ENCODE data around the gene DUSP5.

The DUSP5 gene

DNA sequence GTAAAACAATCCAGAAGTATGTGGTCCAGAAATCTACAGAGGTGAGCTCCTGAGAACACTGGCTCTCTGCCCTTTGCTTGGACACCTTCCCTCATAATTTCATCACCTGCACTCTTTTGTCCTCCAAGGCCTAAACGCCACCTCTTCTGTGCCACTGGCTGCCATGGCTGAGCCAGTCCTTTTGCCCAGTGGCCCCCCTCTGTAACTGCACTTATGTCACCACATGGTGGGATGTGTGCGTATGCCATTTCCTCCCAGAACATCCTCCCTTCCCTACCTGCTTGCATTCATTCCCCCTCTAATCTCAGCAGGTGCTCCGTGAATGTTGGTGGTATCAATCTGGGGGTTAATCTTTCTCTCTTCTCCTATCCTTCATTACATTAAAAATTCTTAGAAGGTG lies 17.3 kb upstream of the DUSP5 start:
- H3K4me3 ChIP-seq (ENCODE audit: low read depth, low read length): no peak overlapping the region

DNA sequence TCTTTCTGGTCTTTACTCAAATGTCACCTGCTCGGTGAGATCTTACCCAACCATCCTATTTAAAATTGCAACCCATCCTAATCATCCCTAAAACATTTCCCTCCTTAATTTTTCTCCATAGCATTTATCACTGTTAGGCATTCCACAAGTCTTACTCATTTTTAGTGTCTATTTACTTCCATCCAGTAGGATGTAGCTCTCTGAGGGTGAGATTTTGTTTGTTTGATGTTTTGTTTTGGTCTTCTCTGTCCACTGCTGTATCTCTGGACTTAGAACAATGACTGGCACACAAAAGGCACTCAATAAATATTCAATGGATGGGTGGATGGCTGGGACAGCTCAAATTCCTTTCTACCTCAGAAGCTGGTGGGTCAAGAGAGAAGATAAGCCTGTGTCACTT lies 15.8 kb upstream of the DUSP5 start:
- H3K4me3 ChIP-seq (ENCODE audit: low read depth, low read length): no peak overlapping the region

DNA sequence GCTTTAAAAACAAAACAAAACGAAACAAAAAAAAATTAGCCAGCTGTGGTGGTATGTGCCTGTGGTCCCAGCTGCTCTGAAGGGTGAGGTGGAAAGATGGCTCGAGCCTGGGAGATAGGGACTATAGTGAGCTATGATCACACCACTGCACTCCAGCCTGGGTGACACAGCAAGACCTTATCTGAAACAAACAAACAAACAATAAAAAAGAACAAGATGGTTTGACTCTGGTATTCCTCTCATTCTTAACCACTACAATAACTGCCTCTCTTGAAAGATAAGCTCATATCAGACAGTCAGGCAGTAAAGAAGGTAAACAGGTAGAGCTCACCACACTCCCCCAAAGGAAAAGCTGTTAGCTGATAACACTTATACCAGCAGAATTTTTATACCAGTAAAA lies 14.1 kb upstream of the DUSP5 start:
- no peak overlapping the region for H3K4me3 ChIP-seq (ENCODE audit: low read depth, low read length)

DNA sequence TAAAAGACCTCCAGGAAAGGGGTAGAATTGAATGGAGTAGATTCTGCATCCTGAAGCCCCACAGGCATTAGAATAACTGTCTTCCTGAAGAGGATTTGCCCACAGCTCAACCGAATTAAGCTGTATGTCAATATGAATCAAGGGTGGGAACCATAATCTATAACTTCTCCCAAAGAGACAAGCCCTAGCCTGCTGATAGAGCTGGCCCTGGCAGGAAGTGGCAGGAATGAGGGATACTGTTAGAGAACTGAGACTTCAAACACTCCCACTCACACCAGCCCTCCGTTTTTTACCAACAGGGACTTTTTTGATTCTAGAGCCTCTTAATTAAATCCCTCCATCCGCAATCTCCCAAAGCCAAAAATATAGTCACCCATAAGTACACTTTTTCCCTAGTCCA lies 12.2 kb upstream of the DUSP5 start:
- H3K4me3 ChIP-seq (ENCODE audit: low read depth, low read length): no peak overlapping the region

DNA sequence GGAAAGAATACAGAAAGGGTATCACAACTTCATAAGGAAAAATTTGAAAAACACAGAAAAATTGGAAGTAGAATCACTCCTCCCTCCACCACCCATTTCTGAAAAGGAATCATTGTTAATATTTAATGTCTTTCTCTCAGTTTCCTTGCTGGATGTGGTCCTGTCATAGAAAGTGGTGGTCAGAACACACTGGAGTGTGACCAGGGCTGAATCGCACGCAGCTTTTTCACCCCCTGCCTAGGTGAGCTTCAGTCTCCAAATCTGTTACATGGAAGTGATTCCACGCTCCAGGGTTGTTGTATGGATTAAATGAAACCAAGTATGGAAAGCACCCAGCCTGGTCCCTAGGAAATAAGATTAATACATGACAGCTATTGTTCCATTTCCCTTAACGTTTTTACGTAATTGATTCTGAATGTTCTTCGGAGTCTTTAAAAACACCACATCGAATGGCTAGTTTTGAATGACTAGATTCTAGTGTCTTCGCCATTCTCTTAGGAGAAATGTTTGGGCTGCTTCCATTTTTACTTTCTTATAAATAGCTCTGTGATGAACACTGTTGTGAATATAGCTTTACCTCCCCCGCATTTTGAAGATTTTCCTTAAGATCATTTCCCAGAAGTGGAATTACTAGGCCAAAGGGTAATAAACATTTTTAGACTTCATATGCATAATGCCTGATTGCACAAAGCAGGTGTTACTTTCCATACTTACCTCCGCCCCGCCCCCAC lies 10.9 kb upstream of the DUSP5 start:
- no peak overlapping the region for H3K4me3 ChIP-seq (ENCODE audit: low read depth, low read length)

DNA sequence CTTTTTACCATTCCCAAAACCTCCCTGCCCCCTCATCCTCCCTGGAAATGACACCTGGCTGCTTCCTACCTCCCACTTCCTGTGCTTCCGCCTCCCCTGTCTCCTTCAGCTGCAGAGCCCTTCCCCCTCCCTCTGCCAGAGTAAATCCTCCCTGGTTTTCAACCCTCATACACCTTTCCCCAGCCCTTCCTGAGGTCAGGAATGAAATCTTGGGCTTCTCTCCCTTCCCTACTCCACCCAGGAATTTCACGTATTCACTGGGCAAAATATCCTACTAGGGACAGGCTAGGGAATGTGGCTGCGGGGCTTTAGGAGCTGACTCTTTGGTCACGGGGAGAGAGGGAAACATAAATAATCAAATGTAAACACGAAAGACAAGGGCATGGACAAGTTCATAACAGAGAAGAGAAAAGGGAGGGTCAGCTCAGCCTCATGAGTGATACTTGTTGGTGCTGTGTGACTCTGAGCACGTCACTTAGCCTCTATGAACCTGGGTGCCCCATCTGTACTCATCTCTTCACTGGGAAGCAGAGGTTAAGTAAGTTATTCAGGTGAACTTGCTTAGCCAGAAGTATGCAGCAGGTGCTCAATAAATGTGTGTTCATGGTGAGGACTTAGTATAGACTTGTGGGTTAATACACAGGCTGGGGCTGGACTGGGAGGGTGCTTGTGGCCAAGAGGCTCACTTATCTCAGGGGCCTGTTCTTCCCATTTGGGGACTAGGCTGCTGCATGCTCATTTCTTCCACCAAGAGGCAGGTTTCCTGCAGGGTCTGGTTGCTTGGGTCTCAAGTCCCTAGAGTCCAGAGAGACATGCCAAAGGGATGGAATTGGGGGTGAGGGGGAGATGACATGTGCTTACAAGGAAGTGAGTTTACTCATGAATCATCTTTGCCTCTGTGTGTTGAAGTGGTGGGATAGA lies 10.0 kb upstream of the DUSP5 start:
- H3K4me3 ChIP-seq (ENCODE audit: low read depth, low read length): no peak overlapping the region

DNA sequence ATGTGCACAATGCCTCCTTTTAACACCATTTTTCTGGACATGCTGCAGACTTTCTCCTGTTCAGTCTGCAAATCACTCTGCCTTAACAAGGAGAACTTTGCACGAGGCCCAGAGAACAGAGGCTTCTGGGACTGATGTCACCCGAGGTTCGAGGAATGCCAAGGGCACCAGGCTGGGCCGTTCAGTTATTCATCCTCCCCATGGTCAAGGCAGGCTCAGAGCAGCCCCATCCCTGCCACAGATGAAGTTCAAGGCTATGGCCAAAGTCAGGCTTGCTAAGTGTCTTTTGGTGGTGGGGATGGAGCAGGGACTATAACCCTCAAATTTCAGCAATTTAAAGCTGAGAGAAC lies 9.4 kb upstream of the DUSP5 start:
- no peak overlapping the region for H3K4me3 ChIP-seq (ENCODE audit: low read depth, low read length)

DNA sequence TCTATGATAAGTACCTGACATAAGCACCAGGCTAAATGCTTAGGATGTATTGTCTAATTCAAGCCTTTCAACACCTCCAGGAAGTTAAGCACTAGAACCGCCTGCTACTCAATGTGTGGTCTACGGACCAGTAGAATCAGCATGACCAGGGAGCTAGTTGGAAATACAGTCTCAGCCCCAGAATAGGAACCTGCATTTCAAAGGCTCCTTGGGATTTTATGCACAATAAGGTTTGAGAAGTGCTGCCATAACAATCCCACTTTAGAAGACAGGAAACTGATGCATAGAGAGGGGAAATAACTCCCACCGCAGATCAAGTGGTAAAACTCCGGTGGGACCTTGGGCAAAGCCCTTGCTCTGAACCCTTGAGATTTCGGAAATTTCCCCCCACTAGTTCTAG lies 8.8 kb upstream of the DUSP5 start:
- H3K4me3 ChIP-seq (ENCODE audit: low read depth, low read length): no peak overlapping the region

DNA sequence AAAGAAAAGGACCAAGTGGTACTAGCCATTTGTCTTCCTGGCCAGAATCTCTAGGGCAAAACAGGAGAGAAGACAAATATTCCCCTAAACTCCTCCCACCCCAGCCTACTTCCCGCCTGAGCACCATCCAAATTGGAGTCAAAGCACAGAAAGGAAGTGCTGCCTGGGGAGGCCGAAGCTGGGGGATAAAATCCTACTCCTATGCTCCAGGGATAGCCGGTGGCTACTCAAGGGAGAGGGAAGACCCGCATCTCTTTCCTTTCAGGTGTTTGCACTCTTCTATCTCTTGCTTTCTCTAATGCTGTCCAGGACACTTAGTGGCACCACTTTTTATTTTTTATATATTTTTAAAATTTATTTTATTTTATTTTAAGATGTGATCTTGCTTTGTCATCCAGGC lies 7.1 kb upstream of the DUSP5 start:
- no peak overlapping the region for H3K4me3 ChIP-seq (ENCODE audit: low read depth, low read length)

DNA sequence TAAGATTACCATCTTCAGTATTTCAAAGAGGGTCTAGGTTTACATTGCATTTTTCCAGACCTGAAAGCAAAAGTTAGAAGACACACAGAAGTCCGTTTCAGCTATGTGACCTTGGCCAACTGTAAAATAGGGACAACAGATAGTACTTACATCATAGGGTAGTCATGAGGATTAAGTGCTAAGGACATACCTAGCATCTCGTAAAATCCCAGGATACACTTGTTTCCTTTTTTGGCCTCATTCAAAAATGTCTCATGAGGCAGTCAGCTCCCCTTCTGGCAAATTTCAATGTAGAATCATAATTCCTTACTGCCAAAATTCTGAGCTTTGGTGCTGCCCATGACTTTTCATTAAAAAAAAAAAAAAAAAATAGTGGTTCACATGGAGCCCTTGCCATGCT lies 6.4 kb upstream of the DUSP5 start:
- H3K4me3 ChIP-seq (ENCODE audit: low read depth, low read length): no peak overlapping the region

DNA sequence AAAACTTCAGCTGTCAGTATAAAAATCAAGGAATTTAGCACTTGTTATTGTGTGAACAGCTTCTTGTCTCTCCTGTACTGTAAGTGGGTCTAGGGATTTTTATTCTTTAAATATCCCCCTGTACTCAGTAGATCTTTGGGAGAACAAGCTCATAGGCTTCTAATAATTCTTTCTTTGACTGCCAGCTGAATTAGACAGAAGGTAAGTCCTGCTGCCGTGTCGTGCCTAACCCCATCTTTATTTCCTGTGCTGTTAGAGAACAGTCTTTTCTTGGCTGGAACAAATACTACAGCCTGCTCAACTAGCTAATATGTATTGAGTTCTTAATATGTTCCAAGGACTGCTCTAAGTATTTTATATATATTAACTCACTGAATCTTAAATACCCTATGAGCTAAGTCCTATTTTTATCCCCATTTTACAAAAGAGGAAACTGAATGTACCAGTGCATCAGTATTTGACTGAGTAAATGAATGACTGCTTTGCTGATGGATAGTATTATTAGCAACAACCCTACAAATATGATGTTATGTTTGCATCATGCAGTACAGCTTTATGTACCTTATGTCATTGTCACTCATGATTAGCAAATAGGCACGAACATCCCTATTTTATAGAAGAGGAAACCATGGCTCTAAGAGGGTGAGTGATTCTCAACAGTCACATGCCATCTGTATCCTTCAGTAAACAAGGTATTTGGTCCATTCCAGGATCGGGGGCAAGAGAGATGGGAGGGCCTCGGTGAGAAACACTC lies 5.5 kb upstream of the DUSP5 start:
- no peak overlapping the region for H3K4me3 ChIP-seq (ENCODE audit: low read depth, low read length)

DNA sequence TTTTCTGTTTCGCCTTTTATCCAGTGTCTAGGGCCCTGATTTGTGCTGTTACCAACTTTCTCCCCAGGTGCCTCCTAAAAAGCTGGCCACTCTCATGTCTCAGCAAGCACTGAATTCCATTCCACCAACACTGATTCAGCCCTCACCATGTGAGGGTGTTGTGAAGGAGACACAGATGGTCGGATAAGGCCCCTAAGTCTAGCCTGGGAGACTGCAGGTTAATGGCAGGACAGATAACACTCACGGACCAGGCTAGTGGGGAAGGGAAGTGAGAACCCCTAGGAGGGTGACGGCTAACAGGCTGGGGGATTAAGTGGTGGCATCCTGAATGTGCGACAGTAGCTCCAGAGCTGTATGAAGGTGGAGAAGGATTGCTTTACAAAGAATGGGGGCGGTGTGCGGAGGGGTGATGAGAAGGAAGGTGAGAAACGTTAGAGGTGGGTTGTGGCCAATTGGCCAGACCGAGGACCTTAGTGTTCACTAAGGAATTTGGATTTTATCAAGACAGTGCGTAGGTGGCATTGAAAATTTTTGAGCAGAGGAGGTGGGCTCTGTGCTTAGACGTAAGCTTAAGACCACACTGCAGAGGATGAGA lies 3.8 kb upstream of the DUSP5 start:
- no peak overlapping the region for H3K4me3 ChIP-seq (ENCODE audit: low read depth, low read length)

DNA sequence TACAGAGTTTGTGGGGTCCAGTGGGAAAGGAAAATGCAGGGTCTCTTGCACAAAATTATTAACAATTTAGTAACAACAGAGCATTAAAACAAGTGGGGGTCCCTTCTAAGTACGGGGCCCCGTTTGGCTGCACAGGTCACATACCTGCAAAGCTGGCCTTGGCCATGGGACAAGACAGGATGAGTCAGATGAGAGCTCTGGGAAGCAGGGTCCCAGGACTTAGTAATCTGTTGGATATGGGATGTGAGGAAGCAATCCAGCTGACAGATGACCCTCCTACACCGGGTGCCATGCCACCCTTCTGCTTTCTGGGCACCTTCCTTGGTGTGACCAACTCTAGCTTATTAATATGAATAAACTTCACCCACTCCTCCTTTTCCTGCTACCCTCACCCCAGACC lies 3.2 kb upstream of the DUSP5 start:
- H3K4me3 ChIP-seq (ENCODE audit: low read depth, low read length): no peak overlapping the region

DNA sequence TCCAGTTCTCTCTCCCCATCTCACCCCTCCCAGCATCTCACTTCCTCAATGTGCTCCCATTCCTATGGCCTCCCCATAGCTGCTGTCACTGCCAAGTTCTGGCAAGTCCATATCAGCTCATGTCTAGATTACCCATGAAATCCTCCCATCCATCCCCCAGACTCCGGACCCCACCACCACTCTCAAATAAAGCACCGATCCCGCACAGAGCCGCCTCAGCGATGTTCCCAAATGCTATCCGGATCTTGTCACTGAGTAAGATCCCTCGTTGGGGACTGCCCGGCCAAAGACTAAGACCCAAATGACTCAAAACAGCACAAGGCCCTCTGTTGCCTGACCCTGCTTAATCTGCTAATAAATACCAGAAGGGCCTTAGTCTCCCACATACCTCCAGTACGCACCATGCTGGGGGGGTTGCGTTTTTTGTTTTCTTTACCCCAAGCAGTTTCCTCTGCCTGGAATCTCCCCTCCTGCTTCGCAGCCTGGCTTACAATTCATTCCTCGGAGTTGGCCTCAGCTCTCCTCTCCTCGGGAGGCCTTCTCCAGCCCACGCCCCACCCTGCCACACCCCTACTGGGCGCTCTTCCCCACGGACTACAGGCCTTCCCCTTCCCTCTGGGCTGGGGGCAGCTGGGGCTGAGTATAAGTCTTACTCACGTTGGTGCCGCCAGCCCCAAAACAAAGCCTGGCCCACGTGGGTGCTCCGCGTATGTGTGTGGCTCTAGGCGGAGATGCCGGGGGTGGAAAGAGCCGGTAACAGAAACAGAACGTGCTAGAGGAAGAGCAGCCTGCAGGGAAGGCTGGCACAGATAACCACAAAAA lies 1.8 kb upstream of the DUSP5 start:
- peak overlapping the region; percentile 13 for H3K4me3 ChIP-seq (ENCODE audit: low read depth, low read length)

DNA sequence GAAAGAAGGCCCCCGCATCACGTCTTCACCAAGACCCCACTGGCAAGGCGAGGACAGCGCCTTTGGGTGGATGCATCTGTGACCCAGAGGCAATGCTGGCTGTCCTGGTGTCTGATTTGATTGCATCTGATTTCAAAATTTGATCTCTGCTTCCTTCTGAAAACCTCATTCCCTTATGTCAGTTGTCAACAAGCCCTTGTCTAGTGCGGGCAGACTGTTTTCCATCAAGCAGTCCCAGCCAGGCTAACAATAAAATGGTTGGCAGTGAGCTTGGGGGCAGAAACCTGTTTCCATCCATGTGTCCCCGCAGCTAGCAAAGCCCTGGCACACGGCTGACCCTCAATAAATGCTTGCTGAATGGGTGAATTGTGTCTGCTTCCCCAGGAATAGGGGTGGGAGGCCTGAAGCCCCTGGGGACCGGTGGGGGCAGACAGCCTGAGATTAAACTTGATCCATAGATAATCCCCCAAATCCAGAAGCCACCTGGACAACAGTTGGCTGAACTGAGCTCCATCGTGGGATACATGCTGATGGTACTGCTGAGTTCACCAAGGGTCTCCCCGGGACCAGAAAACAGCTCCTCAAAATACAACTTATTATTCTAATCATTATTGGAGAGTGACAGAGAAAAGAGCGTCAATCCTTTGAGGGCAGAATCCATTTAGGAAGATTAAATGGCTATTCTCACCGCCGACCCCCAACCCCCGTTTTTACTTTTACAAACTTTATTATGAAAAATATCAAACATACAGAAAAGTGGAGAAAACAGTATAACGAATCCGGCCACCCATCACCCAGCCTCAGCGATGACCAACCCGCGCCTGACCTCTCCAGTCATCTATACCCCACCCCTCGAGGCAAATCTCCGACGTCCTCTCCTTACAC lies 912 bp upstream of the DUSP5 start:
- H3K4me3 ChIP-seq (ENCODE audit: low read depth, low read length): peak overlapping the region; percentile 67

DNA sequence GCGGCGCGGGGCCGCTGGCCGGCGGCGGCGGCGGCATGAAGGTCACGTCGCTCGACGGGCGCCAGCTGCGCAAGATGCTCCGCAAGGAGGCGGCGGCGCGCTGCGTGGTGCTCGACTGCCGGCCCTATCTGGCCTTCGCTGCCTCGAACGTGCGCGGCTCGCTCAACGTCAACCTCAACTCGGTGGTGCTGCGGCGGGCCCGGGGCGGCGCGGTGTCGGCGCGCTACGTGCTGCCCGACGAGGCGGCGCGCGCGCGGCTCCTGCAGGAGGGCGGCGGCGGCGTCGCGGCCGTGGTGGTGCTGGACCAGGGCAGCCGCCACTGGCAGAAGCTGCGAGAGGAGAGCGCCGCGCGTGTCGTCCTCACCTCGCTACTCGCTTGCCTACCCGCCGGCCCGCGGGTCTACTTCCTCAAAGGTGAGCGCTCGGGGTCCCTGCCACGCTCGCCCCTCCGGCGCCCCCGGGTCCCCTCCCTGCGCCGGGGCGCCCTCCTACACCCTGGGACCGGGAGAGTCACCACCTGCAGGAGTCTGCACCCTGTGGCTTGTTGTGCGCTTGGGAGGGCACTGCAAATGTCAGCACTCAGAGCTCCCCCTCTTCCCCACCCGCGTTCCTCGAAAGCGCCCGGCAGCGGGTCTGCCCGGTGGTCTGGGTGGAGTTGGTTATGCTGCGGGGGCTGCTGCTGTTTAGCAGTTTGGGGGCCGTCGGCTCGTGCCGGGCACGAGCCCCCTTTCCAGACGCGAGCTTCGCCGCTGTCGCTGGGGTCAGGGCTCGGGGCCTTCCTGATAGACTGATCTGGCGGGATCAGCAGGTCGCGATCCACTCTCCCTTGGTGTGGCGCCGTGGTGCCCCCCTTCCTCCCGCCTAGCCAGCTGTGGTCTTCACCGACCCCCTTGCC lies 627 bp downstream of the DUSP5 start:
- peak overlapping the region; percentile 60 for H3K4me3 ChIP-seq (ENCODE audit: low read depth, low read length)

DNA sequence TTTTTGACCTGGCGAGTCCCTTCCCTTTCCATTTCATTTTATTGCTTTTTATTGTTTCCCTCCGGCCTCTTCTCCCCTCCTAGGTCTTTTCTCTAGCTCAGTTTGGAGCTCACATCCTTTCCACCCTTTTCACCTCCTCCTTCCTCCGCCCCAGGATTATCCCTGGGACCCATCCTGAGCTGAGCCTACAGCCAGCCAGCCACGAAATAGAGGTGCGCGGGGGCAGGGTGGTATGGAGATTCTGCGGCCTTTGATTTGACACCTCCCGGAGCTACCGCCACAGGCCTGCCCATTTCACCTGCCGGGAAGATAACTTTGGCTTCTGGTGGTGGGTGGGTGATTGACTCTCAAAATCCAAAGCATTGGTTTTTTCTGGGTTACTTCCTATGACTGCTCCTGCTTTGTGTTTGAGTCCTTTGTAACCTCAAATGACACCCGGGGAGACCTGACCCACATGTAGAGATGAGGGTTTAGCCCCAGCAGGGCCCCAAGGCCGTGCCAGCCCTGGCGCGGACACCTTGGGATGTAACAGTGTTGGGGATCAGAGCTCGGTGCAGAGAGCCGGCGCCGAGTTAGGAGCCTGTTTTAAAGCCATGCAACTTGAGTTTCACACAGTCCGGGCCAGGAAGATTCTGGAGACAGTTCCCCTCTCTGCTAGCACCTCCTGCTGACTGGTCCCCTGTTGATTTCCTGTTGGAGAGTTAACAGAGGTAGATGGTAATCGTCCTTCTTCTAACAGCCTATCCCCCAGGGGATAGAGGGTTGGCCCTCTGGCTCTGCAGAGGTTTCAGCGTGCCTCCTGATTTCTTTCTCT lies 1.5 kb downstream of the DUSP5 start:
- H3K4me3 ChIP-seq (ENCODE audit: low read depth, low read length): peak overlapping the region; percentile 60
